ENCODE data around the gene CAPRIN2.

Gene CAPRIN2

DNA sequence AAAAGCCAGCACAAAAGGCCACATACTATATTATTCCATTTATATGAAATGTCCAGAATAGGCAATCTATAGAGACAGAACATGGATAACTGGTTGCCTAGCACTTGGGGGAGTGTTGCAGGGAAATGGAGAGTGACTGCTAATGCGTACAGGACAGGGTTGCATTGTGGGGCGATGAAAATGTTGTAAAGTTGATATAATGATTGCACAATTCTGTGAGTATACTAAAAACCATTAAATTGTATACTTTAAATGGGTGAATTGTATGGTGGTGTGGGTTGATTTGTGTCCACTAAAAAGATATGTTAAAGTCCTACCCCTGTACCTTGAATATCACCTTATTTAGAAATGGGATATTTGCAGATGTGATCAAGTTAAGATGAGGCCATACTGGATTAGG lies 7.0 kb upstream of the CAPRIN2 start:
- H3K4me3 ChIP-seq (ENCODE audit: low read length), result no peak overlapping the region
- DNase-seq (ENCODE audit: low read depth), result no peak
- TF ChIP-seq, protein P1, sequence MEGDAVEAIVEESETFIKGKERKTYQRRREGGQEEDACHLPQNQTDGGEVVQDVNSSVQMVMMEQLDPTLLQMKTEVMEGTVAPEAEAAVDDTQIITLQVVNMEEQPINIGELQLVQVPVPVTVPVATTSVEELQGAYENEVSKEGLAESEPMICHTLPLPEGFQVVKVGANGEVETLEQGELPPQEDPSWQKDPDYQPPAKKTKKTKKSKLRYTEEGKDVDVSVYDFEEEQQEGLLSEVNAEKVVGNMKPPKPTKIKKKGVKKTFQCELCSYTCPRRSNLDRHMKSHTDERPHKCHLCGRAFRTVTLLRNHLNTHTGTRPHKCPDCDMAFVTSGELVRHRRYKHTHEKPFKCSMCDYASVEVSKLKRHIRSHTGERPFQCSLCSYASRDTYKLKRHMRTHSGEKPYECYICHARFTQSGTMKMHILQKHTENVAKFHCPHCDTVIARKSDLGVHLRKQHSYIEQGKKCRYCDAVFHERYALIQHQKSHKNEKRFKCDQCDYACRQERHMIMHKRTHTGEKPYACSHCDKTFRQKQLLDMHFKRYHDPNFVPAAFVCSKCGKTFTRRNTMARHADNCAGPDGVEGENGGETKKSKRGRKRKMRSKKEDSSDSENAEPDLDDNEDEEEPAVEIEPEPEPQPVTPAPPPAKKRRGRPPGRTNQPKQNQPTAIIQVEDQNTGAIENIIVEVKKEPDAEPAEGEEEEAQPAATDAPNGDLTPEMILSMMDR (conservative IDR thresholded peaks at IDR 0.05; ENCODE audit: low read length), result no peak

DNA sequence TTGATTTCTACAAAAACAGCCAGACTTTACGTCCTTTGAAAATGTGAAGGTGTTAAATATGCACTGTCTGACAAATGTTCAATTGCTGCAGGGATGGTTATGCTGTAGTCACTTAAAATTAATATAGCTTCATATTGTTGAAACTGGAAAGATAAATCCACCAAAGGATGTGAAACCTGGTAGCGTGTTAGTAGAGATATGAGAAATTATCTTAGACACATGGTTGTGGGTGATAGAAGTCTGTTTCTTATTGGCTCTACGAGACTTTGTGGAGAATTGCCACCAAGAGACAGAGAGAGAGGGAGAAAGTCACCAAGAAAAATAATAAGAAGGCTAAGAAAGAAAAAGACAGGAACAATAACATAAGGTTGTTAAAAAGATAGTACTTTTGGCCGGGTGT lies 2.6 kb upstream of the CAPRIN2 start:
- no peak overlapping the region for H3K4me3 ChIP-seq (ENCODE audit: low read length)
- DNase-seq (ENCODE audit: low read depth), result no peak
- TF ChIP-seq, protein P1 (conservative IDR thresholded peaks at IDR 0.05; ENCODE audit: low read length), result no peak

DNA sequence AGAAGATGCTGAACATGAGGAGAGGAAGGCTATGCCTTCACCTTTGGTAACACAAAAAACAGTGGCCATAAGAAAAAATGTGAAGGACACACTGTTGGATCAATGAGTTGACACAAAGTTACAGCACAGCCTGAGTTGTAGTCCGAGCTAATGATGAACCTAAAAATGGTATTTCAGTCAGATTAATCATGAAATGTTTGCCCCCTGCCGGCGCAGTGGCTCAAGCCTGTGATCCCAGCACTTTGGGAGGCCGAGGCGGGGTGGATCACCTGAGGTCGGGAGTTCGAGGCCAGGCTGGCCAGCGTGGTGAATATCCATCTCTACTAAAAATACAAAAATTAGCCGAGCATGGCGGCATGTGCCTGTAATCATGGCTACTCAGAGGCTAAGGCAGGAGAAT lies 1.3 kb upstream of the CAPRIN2 start:
- H3K4me3 ChIP-seq (ENCODE audit: low read length), result no peak overlapping the region
- no peak for DNase-seq (ENCODE audit: low read depth)
- TF ChIP-seq, protein P1 (conservative IDR thresholded peaks at IDR 0.05; ENCODE audit: low read length), result no peak

DNA sequence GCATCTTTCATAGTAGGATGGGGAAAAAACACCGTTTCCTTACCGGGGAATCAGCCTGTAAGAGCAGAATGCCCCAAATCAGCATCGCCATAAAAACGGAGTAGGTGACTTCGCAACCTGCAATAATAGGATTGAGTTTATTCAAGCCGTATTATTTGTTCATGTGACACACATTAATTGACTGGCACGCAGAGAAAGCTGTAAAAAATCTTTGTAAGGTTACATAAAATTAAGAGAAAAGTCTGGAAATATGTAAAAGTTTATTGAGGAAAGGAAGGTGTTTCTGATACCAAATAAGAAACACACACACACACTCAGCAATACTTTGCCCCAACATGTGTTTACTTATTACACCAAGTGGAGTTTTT lies 628 bp upstream of the CAPRIN2 start:
- peak overlapping the region; percentile 84 for H3K4me3 ChIP-seq (ENCODE audit: low read length)
- DNase-seq (ENCODE audit: low read depth), result no peak
- TF ChIP-seq, protein P1 (conservative IDR thresholded peaks at IDR 0.05; ENCODE audit: low read length), result no peak

DNA sequence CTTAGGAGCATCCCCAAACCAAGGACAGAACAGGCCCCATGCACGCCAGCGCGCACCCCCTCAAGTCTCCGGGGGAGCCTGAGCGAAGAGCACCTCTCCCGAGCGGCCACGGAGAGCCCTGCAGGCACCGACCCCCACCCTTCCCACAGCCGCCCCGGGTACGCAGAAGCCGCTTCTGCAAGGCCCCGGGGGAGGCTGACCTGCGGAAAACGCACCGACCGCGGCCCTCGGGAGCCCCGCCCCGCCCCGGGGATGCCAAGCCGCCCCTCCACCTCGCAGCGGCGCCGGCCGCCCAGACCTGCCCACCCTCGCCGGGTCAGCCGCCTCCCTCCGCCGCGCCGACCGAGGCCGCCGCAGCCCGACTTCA lies 385 bp downstream of the CAPRIN2 start:
- no peak for DNase-seq (ENCODE audit: low read depth)
- H3K4me3 ChIP-seq (ENCODE audit: low read length), result peak overlapping the region; percentile 85
- TF ChIP-seq, protein P1 (conservative IDR thresholded peaks at IDR 0.05; ENCODE audit: low read length), result no peak

DNA sequence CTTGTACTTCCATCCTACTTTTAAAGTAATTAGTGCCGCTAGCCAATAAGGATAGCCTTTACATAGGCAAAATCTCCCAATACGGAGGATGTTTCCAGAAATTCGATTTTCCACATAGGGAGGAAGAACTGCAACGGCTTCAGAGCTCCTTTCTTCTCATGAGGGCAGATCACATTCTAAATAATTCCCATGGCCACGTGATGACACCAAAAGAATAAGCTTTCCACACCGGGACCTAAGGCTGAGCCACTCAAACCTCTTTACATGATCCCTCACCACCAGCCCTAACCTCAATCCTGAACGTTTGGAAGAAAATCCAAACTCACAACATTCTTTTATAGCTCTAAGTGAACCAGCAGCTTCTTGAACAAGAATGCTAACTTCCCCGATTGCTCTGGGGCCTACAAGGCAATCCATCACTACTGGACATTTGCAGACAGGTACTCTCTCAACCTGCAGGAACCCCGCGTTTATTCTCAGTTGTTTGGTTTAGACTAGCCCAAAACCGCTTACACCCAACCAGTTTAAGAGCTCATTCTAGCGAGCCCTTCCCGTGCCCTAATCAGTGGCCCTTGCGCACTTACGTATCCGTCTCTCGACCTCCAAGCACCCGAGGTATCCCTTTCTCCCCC lies 884 bp downstream of the CAPRIN2 start:
- peak; percentile 17 for DNase-seq (ENCODE audit: low read depth)
- TF ChIP-seq, protein P1 (conservative IDR thresholded peaks at IDR 0.05; ENCODE audit: low read length), result no peak
- peak overlapping the region; percentile 85 for H3K4me3 ChIP-seq (ENCODE audit: low read length)

DNA sequence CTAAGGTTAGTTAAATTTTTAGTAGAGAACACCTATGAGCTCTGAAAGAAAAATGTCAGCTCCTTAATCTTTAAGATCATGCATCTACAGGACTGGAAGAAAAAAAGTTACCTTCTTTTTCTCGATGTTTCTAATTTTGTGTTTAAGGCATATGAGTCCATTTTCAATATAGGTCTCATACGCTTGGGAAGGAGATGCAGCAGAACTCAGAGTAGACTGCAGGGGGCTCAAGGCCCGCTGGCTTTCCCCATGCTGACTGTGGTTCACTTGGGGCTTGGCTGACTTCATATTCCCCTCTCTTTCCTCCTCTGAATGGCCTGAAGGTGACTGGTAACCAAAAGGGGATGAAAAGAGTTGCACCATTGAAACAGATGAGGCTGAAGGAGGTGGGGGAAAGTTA lies 1.5 kb downstream of the CAPRIN2 start:
- DNase-seq (ENCODE audit: low read depth), result peak; percentile 27
- H3K4me3 ChIP-seq (ENCODE audit: low read length), result peak overlapping the region; percentile 85

More for the DNA sequence above, 1.5 kb downstream of the CAPRIN2 start:
- TF ChIP-seq, protein P1 (conservative IDR thresholded peaks at IDR 0.05; ENCODE audit: low read length), result peak; percentile 43
